Activated naive CD8-positive, alpha-beta T cell treated with anti-CD3 and anti-CD28 coated beads, Interleukin-2, amount 10 ng/mL, durations not matched to agents 7 days and 5 days (primary cell): ENCODE measurements around the gene TTLL8. TPM values are rescaled to one million over a fixed set of nuclear protein-coding genes. Genes with fewer than 3 reads are reported as not detected.

Experiments
- ATAC-seq: fragments of 150-1000 bp; cut with Tn5 transposase; one replicate; pipeline ENCODE4 v1.10.0; 2021; ENCODE audit warnings: low read depth, moderate library complexity
- POLR2A ChIA-PET: fragments of 350-600 bp; sonication (Branson Sonifier 250); formaldehyde crosslinking; loops from one replicate; lab custom pipeline; 2021; ENCODE audit warnings: antibody characterized with exemption; lab: Charles Lee
- DNase-seq: peaks from one replicate; pipeline ENCODE4 v3.0.0; 2021
- H3K27ac Mint-ChIP-seq: one replicate; pipeline ENCODE4 v1.8.0; 2022; ENCODE audit warnings: mild to moderate bottlenecking, mixed read lengths
- H3K27me3 Mint-ChIP-seq: one replicate; pipeline ENCODE4 v1.8.0; 2022; ENCODE audit warnings: mild to moderate bottlenecking, moderate library complexity, mixed read lengths
- H3K36me3 Mint-ChIP-seq: one replicate; pipeline ENCODE4 v1.8.0; 2021; ENCODE audit warnings: mild to moderate bottlenecking, mixed read lengths
- H3K4me1 Mint-ChIP-seq: one replicate; pipeline ENCODE4 v1.8.0; 2021; ENCODE audit warnings: mixed read lengths
- H3K4me3 Mint-ChIP-seq: one replicate; pipeline ENCODE4 v1.8.0; 2022; ENCODE audit warnings: mild to moderate bottlenecking, moderate library complexity, mixed read lengths
- H3K9me3 Mint-ChIP-seq: one replicate; pipeline ENCODE4 v1.8.0; 2021; ENCODE audit warnings: mixed read lengths
- total RNA-seq, 2 experiments: library from RNA; stranded (reverse); gene quantifications; one replicate each; pipeline ENCODE4 v1.2.3, GENCODE V29; 2021

The TTLL8 gene
- total RNA-seq, 2 experiments from 2014 or later, result not detected

DNA sequence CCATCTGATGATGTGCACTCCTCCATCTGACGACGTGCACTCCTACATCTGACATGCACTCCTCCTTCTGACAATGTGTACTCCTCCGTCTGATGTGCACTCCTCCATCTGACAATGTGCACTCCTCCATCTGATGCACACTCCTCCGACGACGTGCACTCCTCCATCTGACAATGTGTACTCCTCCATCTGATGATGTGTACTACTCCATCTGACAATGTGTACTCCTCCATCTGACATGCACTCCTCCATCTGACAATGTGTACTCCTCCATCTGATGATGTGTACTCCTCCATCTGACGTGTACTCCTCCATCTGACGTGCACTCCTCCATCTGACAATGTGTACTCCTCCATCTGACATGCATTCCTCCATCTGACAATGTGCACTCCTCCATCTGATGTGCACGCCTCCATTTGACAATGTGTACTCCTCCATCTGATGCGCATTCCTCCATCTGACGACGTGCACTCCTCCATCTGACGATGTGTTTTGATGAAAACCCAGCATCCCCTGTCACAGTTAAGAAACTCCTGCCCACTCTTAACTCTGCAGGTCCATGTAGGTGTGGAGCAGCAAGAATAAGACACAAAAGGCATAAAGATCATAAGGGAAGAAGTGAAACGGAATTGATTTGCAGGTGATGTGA, 35.8 kb downstream of the TTLL8 start:
- Mint-ChIP-seq H3K4me3 (no peak overlapping the region), H3K9me3 (peaks cover 2% of the 10 kb centered on the region), H3K27me3 (peaks cover 6% of the 10 kb centered on the region), H3K36me3 (peaks cover 1% of the 10 kb centered on the region), H3K4me1 (peaks cover 13% of the 10 kb centered on the region), H3K27ac (no peak overlapping the region)
- POLR2A ChIA-PET, result no interaction called here
- DNase-seq (no peak), ATAC-seq (no peak)

DNA sequence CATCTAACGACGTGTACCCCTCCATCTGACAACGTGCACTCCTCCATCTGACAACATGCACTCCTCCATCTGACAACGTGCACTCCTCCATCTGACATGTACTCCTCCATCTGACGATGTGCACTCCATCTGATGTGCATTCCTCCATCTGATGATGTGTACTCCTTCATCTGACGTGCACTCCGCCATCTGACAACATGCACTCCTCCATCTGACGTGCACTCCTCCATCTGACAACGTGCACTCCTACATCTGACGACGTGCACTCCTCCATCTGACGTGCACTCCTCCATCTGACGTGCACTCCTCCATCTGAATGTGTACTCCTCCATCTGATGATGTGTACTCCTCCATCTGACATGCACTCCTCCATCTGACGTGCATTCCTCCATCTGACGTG, 37.5 kb downstream of the TTLL8 start:
- Mint-ChIP-seq H3K36me3 (peaks cover 1% of the 10 kb centered on the region), H3K4me1 (peaks cover 13% of the 10 kb centered on the region), H3K27me3 (peaks cover 4% of the 10 kb centered on the region), H3K4me3 (no peak overlapping the region), H3K9me3 (peaks cover 2% of the 10 kb centered on the region), H3K27ac (no peak overlapping the region)
- POLR2A ChIA-PET, result no interaction called here
- DNase-seq (no peak), ATAC-seq (no peak)

DNA sequence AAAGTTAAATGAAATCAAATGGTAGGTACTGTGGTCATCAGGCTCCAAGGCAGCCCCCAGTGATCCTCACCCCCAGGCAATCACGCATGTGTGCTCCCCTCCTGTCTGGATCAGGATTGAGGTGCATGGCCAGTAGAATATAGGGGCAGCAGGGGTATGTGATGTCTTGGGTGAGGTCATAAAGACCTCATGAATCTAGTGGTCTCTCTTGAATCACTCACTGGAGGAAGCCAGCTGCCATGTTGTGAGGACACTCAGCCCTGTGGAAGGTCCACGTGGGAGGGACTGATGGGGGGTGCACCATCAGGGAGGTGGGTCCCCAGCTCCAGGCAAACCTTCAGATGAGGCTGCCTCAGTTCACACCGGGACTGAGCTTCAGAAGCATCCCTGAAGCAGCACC, 38.8 kb downstream of the TTLL8 start:
- Mint-ChIP-seq H3K4me3 (no peak overlapping the region), H3K36me3 (peaks cover 1% of the 10 kb centered on the region), H3K4me1 (peaks cover 13% of the 10 kb centered on the region), H3K27ac (no peak overlapping the region), H3K9me3 (peaks cover 2% of the 10 kb centered on the region), H3K27me3 (no peaks in the 10 kb centered on the region)
- POLR2A ChIA-PET, result no interaction called here
- no peak for ATAC-seq
- no peak for DNase-seq

DNA sequence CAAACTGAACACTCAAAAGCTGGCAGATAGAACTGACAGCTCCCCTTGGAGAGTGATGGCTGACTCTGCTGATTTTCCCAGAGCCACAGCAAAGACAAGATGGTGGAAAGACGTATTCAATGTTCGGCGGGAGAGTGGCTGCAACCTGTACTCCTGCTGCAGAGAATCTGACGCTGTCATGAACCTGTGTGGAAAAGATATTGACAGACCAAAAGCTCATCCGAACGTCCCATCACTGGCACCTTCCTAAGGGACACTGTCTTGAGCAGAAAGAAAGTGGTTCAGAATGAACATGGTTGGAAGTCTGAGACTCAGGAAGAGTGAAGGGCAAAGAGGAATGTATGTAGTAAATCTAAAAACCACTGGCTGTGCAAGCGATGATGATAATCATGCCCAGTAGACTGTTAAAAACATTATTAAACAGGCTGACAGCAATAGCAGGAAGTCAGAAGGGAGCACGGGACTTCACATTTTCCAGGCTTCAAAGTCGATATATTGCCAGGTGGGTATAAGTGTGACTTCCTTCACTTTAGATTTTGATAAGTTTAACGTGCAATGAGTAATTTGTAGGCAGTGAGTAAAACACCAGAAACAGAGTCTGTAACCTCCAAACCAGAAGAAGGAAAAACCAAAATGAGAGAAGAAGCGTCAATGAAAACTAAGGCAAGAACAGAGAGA, 39.4 kb downstream of the TTLL8 start:
- peaks cover 2% of the 10 kb centered on the region for H3K9me3 Mint-ChIP-seq
- H3K36me3 Mint-ChIP-seq, result peaks cover 1% of the 10 kb centered on the region
- POLR2A ChIA-PET, result interaction anchor here (1.0 kb wide), 1 partner anchor 11 kb away, joined by 3 read pairs; no protein-coding TSS in a partner anchor
- H3K4me3 Mint-ChIP-seq, result no peak overlapping the region
- ATAC-seq (peak; percentile 46), DNase-seq (no peak)
- H3K27ac Mint-ChIP-seq, result no peak overlapping the region
- H3K4me1 Mint-ChIP-seq, result peaks cover 13% of the 10 kb centered on the region
- H3K27me3 Mint-ChIP-seq, result no peaks in the 10 kb centered on the region

DNA sequence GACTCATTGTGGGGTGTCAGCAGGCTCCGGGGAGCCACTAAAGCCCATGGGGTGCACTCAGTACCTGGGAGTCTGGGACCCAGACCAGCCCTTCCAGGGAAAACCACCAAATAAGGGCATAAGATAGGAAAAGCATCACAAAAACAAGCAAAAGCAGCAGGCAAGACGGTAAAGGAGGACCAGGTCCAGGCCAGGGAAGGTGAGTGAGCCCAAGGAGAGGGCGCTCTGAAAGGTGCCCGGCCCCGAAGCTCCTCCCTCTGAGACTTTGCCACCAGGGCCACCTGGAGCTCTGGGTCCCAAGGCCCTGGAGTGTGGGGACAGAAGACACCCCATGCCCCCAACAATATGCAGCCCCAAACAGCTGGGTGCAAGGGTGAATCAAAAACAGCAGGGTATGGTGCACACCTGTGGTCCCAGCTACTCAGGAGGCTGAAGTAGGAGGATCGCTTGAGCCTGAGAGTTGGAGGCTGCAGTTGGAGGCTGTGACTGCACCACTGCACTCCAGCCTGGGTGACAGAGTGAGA, 40.3 kb downstream of the TTLL8 start:
- Mint-ChIP-seq H3K4me3 (no peak overlapping the region), H3K27ac (no peak overlapping the region)
- POLR2A ChIA-PET, result interaction anchor here (1.0 kb wide), 1 partner anchor 12 kb away, joined by 3 read pairs; no protein-coding TSS in a partner anchor

DNA sequence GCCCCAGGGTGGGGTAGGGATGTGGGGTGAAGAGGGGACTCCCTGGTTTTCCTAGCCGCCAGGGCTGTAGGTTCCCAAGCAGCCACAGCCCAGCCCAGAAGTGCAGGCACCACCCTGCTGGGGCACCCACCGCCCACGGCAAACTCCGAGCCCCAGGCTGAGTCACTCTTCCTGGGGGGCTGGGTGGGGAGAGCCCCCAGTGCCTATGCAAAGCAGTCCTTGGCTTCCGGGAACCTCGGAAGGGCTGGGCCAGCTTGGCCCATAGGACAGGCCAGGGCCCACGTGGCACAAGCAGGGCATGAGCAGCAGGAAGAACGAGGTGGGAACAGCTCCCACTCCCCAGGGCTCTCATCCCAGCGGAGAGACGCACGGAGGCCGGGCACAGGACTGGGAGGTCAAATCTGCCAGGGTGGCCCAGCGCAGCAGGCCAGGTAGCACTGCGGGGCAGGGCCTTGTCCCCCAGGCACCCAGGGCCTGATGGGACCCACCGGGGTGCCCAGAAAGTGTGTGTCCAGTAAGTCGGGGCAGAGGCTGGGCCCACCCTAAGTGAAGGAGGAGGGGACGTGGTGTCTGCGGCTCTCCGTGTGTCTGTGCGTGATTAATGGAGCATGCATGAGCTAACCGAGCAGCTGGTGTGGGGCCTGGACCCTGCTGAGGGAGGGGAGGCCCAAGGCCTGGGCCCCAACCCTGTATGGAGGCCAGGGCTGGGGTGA, 41.0 kb downstream of the TTLL8 start:
- Mint-ChIP-seq H3K4me1 (peaks cover 13% of the 10 kb centered on the region), H3K36me3 (peaks cover 1% of the 10 kb centered on the region), H3K27ac (no peak overlapping the region), H3K27me3 (no peaks in the 10 kb centered on the region), H3K9me3 (peaks cover 2% of the 10 kb centered on the region), H3K4me3 (no peak overlapping the region)
- POLR2A ChIA-PET, result no interaction called here
- ATAC-seq (peak; percentile 15), DNase-seq (peak; percentile 43)

More for the DNA sequence above, 40.3 kb downstream of the TTLL8 start:
- H3K4me1 Mint-ChIP-seq, result peaks cover 13% of the 10 kb centered on the region
- no peaks in the 10 kb centered on the region for H3K27me3 Mint-ChIP-seq
- DNase-seq, result no peak
- H3K9me3 Mint-ChIP-seq, result peaks cover 2% of the 10 kb centered on the region
- ATAC-seq, result no peak
- H3K36me3 Mint-ChIP-seq, result peaks cover 1% of the 10 kb centered on the region

DNA sequence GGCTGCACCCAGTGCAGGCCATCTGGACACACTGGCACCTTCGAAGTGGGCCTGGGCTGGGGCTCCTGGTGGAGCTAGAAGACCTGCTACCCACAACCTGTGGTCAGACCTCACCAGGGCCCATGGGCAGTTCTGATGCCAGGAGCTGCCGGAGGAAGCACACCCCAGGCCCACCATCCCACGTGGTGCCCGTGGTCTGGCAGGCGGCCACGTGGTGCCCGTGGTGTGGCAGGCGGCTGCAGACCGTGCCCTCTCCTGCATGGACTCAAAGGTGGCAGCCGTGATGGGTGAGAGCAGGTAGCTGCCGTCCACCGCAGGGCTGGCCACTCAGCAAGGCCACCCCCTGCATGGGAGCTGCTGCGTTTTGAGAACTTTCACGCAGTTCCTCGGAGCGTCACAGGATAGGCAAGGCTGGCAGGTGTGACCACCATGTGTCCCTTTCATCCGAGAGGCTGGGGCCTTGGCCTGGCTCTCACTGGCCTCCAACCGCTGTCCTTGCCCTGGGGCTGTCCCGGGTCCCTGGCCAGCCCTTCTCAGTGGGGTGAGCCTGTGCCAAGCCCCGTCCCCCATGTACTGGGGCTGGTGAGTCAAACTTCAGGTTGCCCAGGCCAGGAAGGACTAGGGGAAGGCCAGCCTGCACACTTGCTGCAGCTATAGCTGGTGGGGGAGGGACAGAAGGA, 41.6 kb downstream of the TTLL8 start:
- peaks cover 2% of the 10 kb centered on the region for H3K9me3 Mint-ChIP-seq
- DNase-seq (no peak), ATAC-seq (peak; percentile 21)
- H3K27ac Mint-ChIP-seq, result no peak overlapping the region
- H3K4me1 Mint-ChIP-seq, result peaks cover 15% of the 10 kb centered on the region
- no peak overlapping the region for H3K4me3 Mint-ChIP-seq
- H3K27me3 Mint-ChIP-seq, result peaks cover 6% of the 10 kb centered on the region
- POLR2A ChIA-PET, result no interaction called here
- peaks cover 1% of the 10 kb centered on the region for H3K36me3 Mint-ChIP-seq

DNA sequence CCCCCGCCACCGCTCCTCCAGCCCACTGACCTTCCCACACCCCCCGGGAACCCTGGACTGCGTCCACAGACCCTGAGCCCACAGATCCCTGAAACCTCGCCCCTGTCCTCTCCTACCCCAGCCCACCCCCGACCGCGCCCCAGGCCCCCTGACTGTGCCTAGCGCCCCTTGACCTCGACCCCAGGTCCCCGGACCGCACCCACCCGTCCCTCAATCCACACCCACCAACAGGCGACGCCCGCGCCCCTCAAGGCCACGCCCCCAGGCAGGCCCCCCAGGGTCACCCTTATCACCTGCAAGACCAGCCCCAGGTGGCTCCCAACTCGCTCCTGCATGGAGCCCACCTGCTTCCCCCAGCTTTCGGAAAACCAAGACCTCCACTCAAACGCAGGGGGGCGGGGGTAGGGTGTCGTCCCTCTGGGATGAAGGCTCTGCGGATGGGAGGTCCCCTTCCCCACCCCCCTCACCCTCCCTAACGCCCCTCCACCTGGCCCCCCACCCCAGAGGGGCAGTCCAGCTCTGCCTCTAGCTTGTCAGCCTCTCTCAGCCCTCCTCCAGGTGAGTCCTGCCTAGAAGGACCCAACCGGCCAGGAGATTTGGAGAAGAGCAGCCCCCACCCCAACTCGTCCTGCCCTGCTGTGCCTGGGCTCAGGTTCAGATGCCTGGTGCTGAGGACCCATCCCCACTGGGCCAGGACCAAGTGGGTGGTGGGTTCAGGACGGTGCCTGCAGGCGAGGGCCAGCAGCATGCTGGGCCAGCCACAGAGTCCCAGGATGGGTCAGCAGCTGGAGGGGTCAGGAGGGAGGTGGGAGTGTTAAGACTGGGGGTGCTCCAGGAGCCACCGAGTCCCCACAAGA, 42.4 kb downstream of the TTLL8 start:
- H3K27ac Mint-ChIP-seq, result no peak overlapping the region
- POLR2A ChIA-PET, result no interaction called here
- H3K36me3 Mint-ChIP-seq, result peaks cover 1% of the 10 kb centered on the region
- peaks cover 16% of the 10 kb centered on the region for H3K4me1 Mint-ChIP-seq
- H3K4me3 Mint-ChIP-seq, result no peak overlapping the region
- DNase-seq, result no peak
- no peak for ATAC-seq
- peaks cover 10% of the 10 kb centered on the region for H3K27me3 Mint-ChIP-seq
- H3K9me3 Mint-ChIP-seq, result peaks cover 2% of the 10 kb centered on the region

DNA sequence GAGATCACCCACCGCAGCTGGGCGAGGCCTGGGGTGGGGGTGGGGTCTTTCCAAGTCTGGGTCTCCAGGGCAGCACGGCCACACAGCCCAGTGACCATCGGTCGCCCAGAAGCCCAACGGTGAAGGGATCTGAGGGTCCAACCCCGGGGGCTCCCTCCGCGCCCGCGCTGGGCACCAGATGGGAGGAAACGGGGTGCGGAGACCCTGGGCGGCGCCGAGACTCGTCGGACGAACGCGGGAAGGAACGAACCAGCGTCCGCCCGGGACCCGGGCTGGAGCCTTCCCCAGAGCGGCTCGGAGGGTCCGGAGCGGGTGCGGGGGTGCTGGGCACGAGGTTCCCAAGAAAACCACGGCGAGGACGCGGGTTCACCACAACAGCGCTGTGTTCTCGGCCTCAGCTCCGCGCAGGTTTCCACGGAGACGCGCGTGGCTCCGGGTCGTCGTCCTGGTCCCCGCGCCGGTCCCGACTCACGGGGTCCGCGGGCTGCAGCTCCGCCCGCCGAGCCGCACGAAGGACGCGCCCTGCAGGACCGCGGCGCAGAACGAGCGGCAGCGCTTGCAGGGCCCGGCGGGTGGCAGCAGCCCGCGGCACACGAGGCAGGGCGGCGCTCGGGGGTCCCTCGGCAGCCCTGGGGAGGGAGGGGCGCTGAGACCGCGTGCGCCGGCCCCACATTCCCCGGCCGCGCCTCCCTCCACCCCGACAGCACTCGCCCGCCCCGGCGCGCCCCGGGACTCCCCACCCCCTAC, 43.3 kb downstream of the TTLL8 start:
- Mint-ChIP-seq H3K36me3 (peaks cover 1% of the 10 kb centered on the region), H3K4me1 (peaks cover 16% of the 10 kb centered on the region), H3K4me3 (no peak overlapping the region), H3K9me3 (peaks cover 2% of the 10 kb centered on the region), H3K27ac (no peak overlapping the region), H3K27me3 (peaks cover 12% of the 10 kb centered on the region)
- POLR2A ChIA-PET, result no interaction called here
- ATAC-seq (no peak), DNase-seq (peak; percentile 44)

DNA sequence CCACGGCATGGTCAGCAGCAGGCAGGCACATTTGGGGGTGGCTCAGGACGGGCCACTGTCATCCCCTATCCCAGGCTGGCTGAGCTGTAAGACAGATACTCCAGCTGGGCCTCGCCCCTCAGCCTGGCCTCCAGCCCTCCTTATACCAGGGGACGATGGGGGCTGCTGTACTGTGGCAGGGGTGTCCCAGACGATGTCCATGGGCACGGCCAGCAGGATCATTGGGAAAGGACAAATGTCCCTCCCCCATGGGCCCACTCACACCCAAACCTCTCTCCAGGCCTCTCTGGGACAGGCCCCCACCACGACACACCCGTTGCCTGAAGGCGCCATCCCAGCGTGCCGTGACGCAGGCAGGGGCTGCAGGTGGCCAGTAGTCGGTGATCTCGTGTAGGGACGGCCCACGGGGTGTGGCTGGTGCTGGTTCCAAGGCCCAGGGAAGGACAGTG, 44.0 kb downstream of the TTLL8 start:
- POLR2A ChIA-PET, result no interaction called here
- no peak for ATAC-seq
- no peak overlapping the region for H3K27ac Mint-ChIP-seq
- H3K36me3 Mint-ChIP-seq, result peaks cover 1% of the 10 kb centered on the region
- H3K27me3 Mint-ChIP-seq, result peaks cover 14% of the 10 kb centered on the region
- DNase-seq, result no peak
- H3K4me3 Mint-ChIP-seq, result no peak overlapping the region
- H3K9me3 Mint-ChIP-seq, result peaks cover 1% of the 10 kb centered on the region
- H3K4me1 Mint-ChIP-seq, result peaks cover 16% of the 10 kb centered on the region

DNA sequence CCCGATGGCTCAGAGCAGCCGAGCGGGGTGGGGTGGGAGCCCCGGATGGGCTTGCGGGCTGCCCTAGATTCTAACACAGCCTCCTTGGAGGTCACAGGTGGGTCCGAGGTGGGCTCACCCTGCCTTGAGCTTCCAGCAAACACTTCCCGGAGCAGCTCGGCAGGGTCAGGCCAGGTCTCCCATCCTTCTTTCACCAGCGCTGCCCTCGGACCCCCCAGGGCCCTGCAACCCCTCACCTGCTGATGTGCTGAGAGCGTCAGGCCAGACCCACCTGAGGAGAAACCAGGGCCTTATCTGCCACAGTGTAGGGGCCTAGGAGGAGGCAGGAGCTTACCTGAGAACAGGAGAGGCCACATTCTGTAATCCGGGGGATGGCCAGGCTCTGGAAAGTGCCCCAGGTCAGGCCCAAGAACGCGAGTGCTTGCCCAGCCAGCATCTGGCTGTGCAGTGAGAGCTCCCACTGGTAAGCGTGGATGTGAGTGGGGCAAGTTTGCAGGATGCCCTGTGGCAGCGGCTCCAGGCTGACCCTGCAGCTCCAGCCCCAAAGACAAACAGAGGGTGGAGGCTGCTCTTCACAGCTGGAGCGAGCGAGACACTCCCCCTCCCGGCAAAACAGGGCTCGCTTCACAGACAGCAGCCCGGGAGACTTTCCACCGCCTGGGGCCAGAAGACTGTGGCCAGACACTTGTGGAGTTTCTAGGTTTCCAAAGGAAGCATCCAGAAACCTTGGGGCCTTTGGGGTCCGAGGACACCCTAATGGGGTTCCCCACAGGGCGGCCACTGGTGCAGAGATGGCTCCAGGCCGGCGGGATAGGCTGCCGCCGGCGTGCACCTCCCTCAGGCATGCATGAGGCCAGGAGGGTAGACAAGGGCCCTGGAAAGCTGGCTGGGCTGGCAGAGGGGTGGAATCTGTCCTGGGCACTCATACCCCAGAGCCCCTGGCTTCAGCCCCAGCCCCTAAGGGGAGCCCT, 45.6 kb downstream of the TTLL8 start, which contains the start of gene IL17REL:
IL17REL (minus strand) TSS at position 555 of the 971 bp plus-strand sequence; CDS start at position 436, 119 bp downstream.
- no peaks in the 10 kb centered on the region for H3K36me3 Mint-ChIP-seq
- POLR2A ChIA-PET, result no interaction called here
- peaks cover 5% of the 10 kb centered on the region for H3K4me1 Mint-ChIP-seq
- H3K27me3 Mint-ChIP-seq, result peaks cover 14% of the 10 kb centered on the region
- DNase-seq, result peak; percentile 30
- no peak within 1 kb of the TSS for H3K4me3 Mint-ChIP-seq
- no peak for ATAC-seq
- no peaks in the 10 kb centered on the region for H3K9me3 Mint-ChIP-seq
- H3K27ac Mint-ChIP-seq, result no peak within 1 kb of the TSS
